Duodenal mucosa (tissue), 2 donors: ENCODE data around the gene CTDP1.
"Not testable (repeated sequence)": the region's sequence is repeated elsewhere in the genome, so short reads cannot be mapped to it uniquely, and the experiment has no call there.

Experiments
- H3K27ac ChIP-seq: one replicate; pipeline ENCODE4 v1.7.0; 2013; ENCODE audit warnings: low read depth, low read length
- H3K27me3 ChIP-seq, 2 donors: one replicate each; pipeline ENCODE4 v1.7.0; 2013; ENCODE audit warnings: low read length in 2 of 2, control low read depth in 1 of 2; ENCODE audit not compliant: insufficient read depth in 2 of 2, control insufficient read depth in 1 of 2
- H3K36me3 ChIP-seq, 2 donors: one replicate each; pipeline ENCODE4 v1.7.0; 2013; ENCODE audit warnings: low read length in 2 of 2, control low read depth in 1 of 2; ENCODE audit not compliant: insufficient read depth in 2 of 2, control insufficient read depth in 1 of 2
- H3K4me1 ChIP-seq, 2 donors: one replicate each; pipeline ENCODE4 v1.7.0; 2013; ENCODE audit warnings: low read length in 2 of 2, control low read depth in 1 of 2; ENCODE audit not compliant: insufficient read depth in 2 of 2, control insufficient read depth in 1 of 2
- H3K4me3 ChIP-seq, 2 donors: one replicate each; pipeline ENCODE4 v1.7.0; 2013; ENCODE audit warnings: low read length in 2 of 2, low read depth in 1 of 2
- H3K9ac ChIP-seq, 2 donors: one replicate each; pipeline ENCODE4 v1.7.0; 2013; ENCODE audit warnings: low read length in 2 of 2, low read depth in 1 of 2
- H3K9me3 ChIP-seq, 2 donors: one replicate each; pipeline ENCODE4 v1.7.0; 2013; ENCODE audit warnings: low read length in 2 of 2, control low read depth in 1 of 2; ENCODE audit not compliant: control insufficient read depth in 1 of 2

Gene CTDP1

DNA sequence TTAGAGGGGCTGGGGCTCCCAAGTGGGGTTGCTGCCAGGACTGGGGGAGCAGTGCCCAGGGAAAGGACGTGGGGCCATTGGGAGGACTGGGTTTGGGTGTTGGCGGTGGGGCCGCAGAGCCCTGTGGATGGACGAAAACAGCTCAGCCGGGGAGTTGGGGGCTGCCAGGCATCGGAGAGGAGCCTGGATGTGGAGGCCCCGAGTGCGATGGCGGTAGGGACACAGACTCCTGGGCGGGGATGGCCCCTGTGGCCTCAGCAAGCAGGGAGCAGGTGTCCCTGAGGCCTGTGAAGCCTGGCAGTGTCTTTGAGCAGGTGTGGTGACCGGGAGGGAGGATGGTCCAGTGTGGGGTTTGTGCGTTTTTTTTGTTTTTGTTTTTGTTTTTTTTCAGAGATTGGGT, 13.3 kb downstream of the CTDP1 start:
- H3K36me3 ChIP-seq = peaks cover 17 to 26% of the 10 kb centered on the region in 2 donors
- no peaks in the 10 kb centered on the region for H3K9me3 ChIP-seq
- H3K9ac ChIP-seq = no peak overlapping the region
- H3K4me1 ChIP-seq = no peaks in the 10 kb centered on the region
- H3K4me3 ChIP-seq = no peak overlapping the region
- H3K27ac ChIP-seq = no peak overlapping the region
- no peaks in the 10 kb centered on the region for H3K27me3 ChIP-seq

DNA sequence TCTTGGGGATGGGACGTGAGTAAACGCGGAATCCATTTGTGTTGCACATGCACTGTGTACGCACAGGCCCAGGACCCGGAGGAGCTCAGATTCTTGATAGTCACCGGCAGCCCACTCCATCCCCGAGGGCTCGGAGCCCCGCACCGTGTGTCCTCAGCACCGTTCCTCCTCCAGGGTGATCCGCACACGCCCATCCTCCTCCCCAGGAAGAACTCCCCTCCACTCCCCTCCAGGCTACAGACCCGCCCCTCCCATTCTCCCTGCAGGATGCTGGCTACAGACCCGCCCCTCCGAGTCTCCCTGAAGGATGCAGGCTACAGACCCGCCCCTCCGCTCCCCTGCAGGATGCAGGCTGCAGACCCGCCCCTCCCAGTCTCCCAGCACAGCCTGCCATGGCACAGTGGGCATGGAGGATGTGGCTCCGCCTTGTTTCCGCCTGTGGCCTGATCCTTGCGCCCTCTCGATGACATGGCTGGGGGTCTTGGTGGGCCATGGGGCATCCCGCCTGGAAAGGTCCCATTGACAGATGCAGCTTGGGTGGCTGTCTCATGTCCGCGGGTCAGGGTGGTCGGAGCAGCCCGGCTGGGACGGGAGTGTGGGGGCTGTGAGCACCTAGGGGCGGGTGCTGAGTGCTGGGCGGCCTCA, 14.1 kb downstream of the CTDP1 start:
- Histone ChIP-seq H3K4me3 (no peak overlapping the region), H3K36me3 (peaks cover 22 to 34% of the 10 kb centered on the region in 2 donors), H3K9me3 (no peaks in the 10 kb centered on the region), H3K27me3 (no peaks in the 10 kb centered on the region), H3K4me1 (no peaks in the 10 kb centered on the region), H3K9ac (no peak overlapping the region), H3K27ac (no peak overlapping the region)

DNA sequence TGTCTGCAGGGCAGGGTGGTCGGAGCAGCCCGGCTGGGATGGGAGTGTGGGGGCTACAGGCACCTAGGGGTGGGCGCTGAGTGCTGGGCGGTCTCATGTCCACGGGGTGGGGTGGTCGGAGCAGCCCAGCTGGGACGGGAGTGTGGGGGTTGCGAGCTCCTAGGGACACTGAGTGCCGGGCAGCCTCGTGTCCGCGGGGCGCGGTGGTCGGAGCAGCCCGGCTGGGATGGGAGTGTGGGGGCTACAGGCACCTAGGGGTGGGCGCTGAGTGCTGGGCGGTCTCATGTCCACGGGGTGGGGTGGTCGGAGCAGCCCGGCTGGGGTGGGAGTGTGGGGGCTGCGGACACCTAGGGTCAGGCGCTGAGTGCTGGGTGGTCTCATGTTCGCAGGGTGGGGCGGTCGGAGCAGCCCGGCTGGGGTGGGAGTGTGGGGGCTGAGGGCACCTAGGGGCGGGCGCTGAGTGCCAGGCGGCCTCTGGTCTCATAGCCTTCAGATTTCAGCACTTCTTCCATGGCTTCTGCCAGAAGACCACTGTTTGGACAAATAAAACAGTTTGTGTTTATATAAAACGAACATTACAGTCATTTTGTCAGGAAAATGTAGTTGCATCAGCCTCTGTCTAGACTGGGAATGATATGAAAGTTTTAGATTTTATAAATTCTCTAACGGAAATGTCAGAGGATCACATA, 14.7 kb downstream of the CTDP1 start:
- H3K36me3 ChIP-seq = peaks cover 26 to 39% of the 10 kb centered on the region in 2 donors
- H3K9ac ChIP-seq, H3K27me3 ChIP-seq, H3K27ac ChIP-seq, H3K9me3 ChIP-seq, H3K4me1 ChIP-seq, H3K4me3 ChIP-seq: not testable (repeated sequence)

DNA sequence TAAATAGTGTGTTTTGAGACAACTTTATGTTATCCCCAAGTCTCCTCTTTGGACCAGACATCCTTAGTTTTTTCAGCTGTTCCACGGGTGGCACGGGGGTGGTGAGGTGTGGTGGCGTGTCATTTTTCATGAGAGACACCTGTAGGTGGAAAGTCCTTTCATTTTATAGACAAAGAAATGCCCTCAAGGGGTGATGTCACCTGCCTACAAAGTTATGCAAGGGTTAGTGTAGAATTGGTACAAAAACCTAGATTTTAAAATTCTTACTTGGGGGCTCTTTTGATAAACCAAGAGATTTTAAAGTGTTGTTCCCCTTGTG, 15.3 kb downstream of the CTDP1 start:
- Histone ChIP-seq H3K9ac (no peak overlapping the region), H3K4me1 (peaks cover 0 to 5% of the 10 kb centered on the region in 2 donors), H3K4me3 (no peak overlapping the region), H3K27ac (no peak overlapping the region), H3K9me3 (no peaks in the 10 kb centered on the region), H3K27me3 (no peaks in the 10 kb centered on the region), H3K36me3 (peaks cover 31 to 45% of the 10 kb centered on the region in 2 donors)

DNA sequence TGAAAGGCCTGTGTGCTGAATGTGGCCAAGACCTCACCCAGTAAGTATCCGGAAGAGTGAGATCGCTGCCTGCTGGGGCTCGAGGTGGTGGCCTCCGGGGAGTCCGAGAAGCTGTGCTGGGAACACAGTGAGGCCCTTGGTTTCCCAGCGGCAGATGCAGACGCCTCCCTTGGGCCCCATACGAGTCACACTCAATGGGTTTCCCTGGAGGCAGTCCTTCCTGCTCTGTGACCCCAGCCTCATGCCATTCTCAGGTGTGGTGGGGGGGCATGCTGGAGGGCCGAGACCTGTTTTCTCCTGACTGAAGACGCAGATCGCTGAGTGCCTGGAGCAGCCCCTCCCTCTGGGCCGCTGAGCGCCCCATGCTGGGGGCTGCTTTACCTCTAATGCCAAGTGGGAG, 15.7 kb downstream of the CTDP1 start:
- peaks cover 0 to 3% of the 10 kb centered on the region in 2 donors for H3K9me3 ChIP-seq
- H3K36me3 ChIP-seq = peaks cover 31 to 49% of the 10 kb centered on the region in 2 donors
- H3K4me1 ChIP-seq = peaks cover 0 to 6% of the 10 kb centered on the region in 2 donors
- H3K27me3 ChIP-seq = no peaks in the 10 kb centered on the region
- H3K9ac ChIP-seq = no peak overlapping the region
- H3K27ac ChIP-seq = no peak overlapping the region
- no peak overlapping the region for H3K4me3 ChIP-seq

DNA sequence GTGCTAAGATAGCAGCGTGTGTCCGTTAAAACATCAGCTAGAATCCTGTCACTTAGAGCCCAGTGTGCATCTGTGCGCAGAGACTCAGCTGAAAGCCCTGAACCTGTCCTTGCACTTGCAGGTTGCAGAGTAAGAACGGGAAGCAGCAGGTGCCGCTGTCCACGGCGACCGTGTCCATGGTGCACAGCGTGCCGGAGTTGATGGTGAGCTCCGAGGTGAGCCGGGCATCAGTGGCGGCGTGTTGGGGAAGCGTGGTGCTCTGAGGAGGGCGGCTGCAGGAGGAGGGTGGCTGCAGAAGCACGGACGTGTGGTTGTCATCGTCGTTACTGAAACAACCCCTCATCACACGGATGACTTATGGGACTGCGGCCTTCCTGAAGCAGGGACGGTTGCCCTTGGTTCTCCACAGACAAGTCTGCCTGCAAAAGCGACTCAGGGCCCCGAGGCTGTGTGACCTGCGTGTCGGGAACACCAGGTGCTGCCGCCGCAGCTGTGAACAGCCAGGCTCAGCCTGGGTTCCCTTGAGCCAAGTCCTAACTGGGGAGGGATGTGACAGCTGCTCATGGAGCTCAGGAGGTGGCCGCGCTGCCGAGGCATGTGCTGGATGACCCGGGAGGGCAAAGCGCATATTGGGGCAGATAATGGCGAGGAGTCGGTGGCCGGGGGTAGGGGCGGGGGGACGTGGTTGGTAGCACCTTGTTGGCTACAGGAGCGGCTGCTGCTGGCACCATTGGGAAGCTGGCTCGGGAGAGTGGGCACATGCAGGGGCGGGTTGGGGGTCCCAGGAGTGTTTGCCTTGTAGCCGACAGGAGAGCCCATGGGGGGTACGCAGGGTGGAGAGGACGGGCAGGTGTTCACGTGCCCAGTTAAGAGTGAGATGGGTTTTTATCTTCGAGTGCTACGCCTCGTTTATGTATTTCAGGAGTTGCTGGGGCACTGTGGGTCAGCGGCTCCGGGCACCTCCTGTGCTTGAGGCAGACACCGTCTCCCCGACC, 16.6 kb downstream of the CTDP1 start:
- Histone ChIP-seq H3K9me3 (peaks cover 0 to 7% of the 10 kb centered on the region in 2 donors), H3K27me3 (no peaks in the 10 kb centered on the region), H3K36me3 (peaks cover 33 to 56% of the 10 kb centered on the region in 2 donors)

DNA sequence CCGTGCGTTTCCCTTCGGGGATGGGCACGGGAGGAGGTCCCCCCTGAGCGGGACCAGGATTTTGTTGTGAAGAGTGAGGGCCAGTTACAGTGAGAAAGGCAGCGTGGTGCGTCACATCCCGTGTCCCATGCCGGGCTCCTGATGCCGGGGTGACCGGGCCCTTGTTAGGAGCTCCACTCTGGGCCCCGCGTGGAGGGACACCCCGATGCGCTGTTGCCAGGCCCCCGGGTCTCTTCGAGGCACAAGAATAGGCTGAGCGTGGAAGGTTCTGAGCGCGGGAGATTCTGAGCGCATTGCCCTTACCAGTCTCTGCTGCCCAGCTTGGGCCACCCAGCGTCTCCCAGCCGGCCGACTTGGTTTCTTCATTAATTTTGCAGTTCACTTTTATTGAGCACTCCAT, 17.6 kb downstream of the CTDP1 start:
- Histone ChIP-seq H3K4me3 (no peak overlapping the region), H3K36me3 (peaks cover 33 to 56% of the 10 kb centered on the region in 2 donors), H3K4me1 (peaks cover 0 to 6% of the 10 kb centered on the region in 2 donors), H3K9ac (no peak overlapping the region), H3K9me3 (peaks cover 0 to 7% of the 10 kb centered on the region in 2 donors), H3K27ac (no peak overlapping the region), H3K27me3 (no peaks in the 10 kb centered on the region)

More for the DNA sequence above, 16.6 kb downstream of the CTDP1 start:
- Histone ChIP-seq H3K9ac (no peak overlapping the region), H3K4me1 (peaks cover 0 to 6% of the 10 kb centered on the region in 2 donors), H3K4me3 (no peak overlapping the region), H3K27ac (no peak overlapping the region)

DNA sequence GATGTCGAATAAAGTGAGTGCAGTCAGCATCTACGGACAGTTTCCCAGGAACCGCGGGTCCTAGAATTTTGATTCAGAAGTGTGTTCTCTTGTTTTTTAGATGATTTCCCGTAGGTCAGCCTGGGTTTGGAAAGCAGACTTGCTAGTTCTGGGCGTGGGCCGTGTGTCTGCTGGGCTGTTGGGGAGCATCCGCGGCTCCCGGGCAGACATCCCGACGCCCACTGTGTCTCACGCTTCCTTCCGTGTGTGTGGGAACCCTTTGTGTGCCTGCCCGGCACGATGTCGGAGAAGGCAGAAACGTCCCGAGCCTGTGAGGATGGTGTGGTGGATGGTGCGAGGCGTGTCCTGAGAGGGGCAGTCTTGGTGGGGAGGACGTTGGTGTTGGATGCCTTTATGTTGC, 18.4 kb downstream of the CTDP1 start:
- peaks cover 33 to 56% of the 10 kb centered on the region in 2 donors for H3K36me3 ChIP-seq
- H3K4me1 ChIP-seq = peaks cover 0 to 6% of the 10 kb centered on the region in 2 donors
- no peak overlapping the region for H3K9ac ChIP-seq
- H3K27me3 ChIP-seq = no peaks in the 10 kb centered on the region
- no peak overlapping the region for H3K27ac ChIP-seq
- H3K9me3 ChIP-seq = peaks cover 0 to 7% of the 10 kb centered on the region in 2 donors
- no peak overlapping the region for H3K4me3 ChIP-seq

DNA sequence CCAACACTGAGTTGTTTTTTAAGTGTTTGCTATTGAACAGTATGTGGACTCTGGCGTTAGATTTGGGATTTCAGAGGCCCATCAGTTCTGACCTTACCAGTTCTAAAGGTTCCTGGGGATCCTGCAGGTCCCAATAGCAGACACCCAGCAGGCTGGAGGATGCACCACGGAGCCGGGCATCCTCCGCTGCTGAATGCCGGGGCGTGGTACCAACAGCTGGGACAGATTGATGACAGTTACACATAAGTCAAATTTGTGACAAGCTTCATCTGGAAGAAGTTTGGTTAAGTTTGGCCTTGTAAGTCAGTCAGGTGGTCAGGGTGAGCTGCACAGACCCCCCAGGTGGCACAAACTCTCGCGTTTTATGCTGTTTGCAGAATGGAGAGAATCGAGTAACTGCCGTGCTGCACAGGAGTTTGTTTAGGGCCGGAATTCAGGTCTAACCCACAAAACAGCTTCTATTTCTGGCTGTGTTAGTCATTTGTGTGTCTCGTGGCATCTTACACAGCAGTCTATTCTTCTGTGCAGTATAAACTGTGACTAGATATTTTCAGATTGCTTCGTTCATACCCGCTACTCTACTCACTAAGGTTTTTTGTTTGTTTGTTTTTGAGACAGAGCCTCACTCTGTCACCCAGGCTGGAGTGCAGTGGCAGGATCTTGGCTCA, 19.2 kb downstream of the CTDP1 start:
- peaks cover 33 to 63% of the 10 kb centered on the region in 2 donors for H3K36me3 ChIP-seq
- no peak overlapping the region for H3K27ac ChIP-seq
- no peak overlapping the region for H3K4me3 ChIP-seq
- H3K27me3 ChIP-seq = no peaks in the 10 kb centered on the region
- no peak overlapping the region for H3K9ac ChIP-seq
- peaks cover 0 to 7% of the 10 kb centered on the region in 2 donors for H3K9me3 ChIP-seq
- peaks cover 0 to 6% of the 10 kb centered on the region in 2 donors for H3K4me1 ChIP-seq
